Measurements from ENCODE around the gene SPATA45. TPM values are rescaled to one million over a fixed set of nuclear protein-coding genes. Genes with fewer than 3 reads are reported as not detected.
A peak's percentile ranks its signal among the peaks of the same experiment; 100 is the strongest.

SPATA45 gene
- total and polyA plus RNA-seq, 4 donors: not detected

- no peak for TF ChIP-seq CTCF (IDR thresholded peaks at IDR 0.05; ENCODE audit: control extremely low read depth, extremely low read depth)
- Histone ChIP-seq H3K4me3 (no peak overlapping the region), H3K27me3 (ENCODE audit: control insufficient read depth in 3 of 3, insufficient read depth in 3 of 3, low read length in 2 of 3) (no peaks in the 10 kb centered on the region), H3K36me3 (ENCODE audit: control insufficient read depth in 4 of 4, insufficient read depth in 4 of 4, low read length in 4 of 4) (peaks cover 8 to 18% (median 11%) of the 10 kb centered on the region in 4 donors), H3K27ac (ENCODE audit: low read depth in 1 of 2, low read length in 1 of 2) (no peak overlapping the region), H3K4me1 (ENCODE audit: control insufficient read depth in 5 of 5, insufficient read depth in 5 of 5, low read length in 5 of 5) (no peaks in the 10 kb centered on the region), H3K9ac (ENCODE audit: insufficient read depth in 1 of 2, low read length in 2 of 2) (no peak overlapping the region), H3K9me3 (ENCODE audit: control insufficient read depth in 4 of 4, insufficient read depth in 3 of 4, low read length in 3 of 4) (no peaks in the 10 kb centered on the region)
- DNase-seq (no peak), ATAC-seq (ENCODE audit: insufficient read depth, low FRiP score) (no peak)
- WGBS, 2 donors: 87 to 89% methylated on average over 3 of the region's 3 CpGs
Observed at GRCh38 chr1:212805767-212806166, 41.7 kb downstream of the SPATA45 start.

GRCh38 chr1:212797681-212798080, 49.8 kb downstream of the SPATA45 start:
- ATAC-seq (ENCODE audit: insufficient read depth, low FRiP score): no peak
- TF ChIP-seq CTCF (IDR thresholded peaks at IDR 0.05; ENCODE audit: control extremely low read depth, extremely low read depth): no peak
- Histone ChIP-seq H3K4me1 (ENCODE audit: control insufficient read depth in 5 of 5, insufficient read depth in 5 of 5, low read length in 5 of 5) (peaks cover 0 to 4% (median 0%) of the 10 kb centered on the region in 5 donors), H3K4me3 (no peak overlapping the region), H3K36me3 (ENCODE audit: control insufficient read depth in 4 of 4, insufficient read depth in 4 of 4, low read length in 4 of 4) (peaks cover 0 to 11% (median 2%) of the 10 kb centered on the region in 4 donors), H3K27ac (ENCODE audit: low read depth in 1 of 2, low read length in 1 of 2) (no peak overlapping the region), H3K9ac (ENCODE audit: insufficient read depth in 1 of 2, low read length in 2 of 2) (no peak overlapping the region), H3K9me3 (ENCODE audit: control insufficient read depth in 4 of 4, insufficient read depth in 3 of 4, low read length in 3 of 4) (no peaks in the 10 kb centered on the region), H3K27me3 (ENCODE audit: control insufficient read depth in 3 of 3, insufficient read depth in 3 of 3, low read length in 2 of 3) (no peaks in the 10 kb centered on the region)
- no peak for DNase-seq
- 88 to 97% methylated on average over 3 of the region's 3 CpGs for WGBS, 2 donors

- WGBS, 2 donors: 23 to 52% methylated on average over 1 of the region's 1 CpG
- no peak overlapping the region for H3K9ac ChIP-seq (ENCODE audit: insufficient read depth in 1 of 2, low read length in 2 of 2)
- no peak overlapping the region for H3K4me3 ChIP-seq
- peak in 2 of 3 donors; percentile 20 to 23 for DNase-seq
- TF ChIP-seq CTCF (IDR thresholded peaks at IDR 0.05; ENCODE audit: control extremely low read depth, extremely low read depth): no peak
- H3K27ac ChIP-seq (ENCODE audit: low read depth in 1 of 2, low read length in 1 of 2): no peak overlapping the region
- H3K9me3 ChIP-seq (ENCODE audit: control insufficient read depth in 4 of 4, insufficient read depth in 3 of 4, low read length in 3 of 4): no peaks in the 10 kb centered on the region
- ATAC-seq (ENCODE audit: insufficient read depth, low FRiP score): no peak
- no peaks in the 10 kb centered on the region for H3K27me3 ChIP-seq (ENCODE audit: control insufficient read depth in 3 of 3, insufficient read depth in 3 of 3, low read length in 2 of 3)
- peaks cover 0 to 6% (median 3%) of the 10 kb centered on the region in 4 donors for H3K36me3 ChIP-seq (ENCODE audit: control insufficient read depth in 4 of 4, insufficient read depth in 4 of 4, low read length in 4 of 4)
- peaks cover 0 to 9% (median 1%) of the 10 kb centered on the region in 5 donors for H3K4me1 ChIP-seq (ENCODE audit: control insufficient read depth in 5 of 5, insufficient read depth in 5 of 5, low read length in 5 of 5)
Observed at GRCh38 chr1:212794561-212795014, 52.9 kb downstream of the SPATA45 start.

GRCh38 chr1:212792396-212792908, 55.0 kb downstream of the SPATA45 start:
- H3K9ac ChIP-seq (ENCODE audit: insufficient read depth in 1 of 2, low read length in 2 of 2): peak overlapping the region; percentile 42 to 91
- no peak for TF ChIP-seq CTCF (IDR thresholded peaks at IDR 0.05; ENCODE audit: control extremely low read depth, extremely low read depth)
- H3K27me3 ChIP-seq (ENCODE audit: control insufficient read depth in 3 of 3, insufficient read depth in 3 of 3, low read length in 2 of 3): no peaks in the 10 kb centered on the region
- H3K4me1 ChIP-seq (ENCODE audit: control insufficient read depth in 5 of 5, insufficient read depth in 5 of 5, low read length in 5 of 5): peaks cover 0 to 9% (median 1%) of the 10 kb centered on the region in 5 donors
- ATAC-seq (ENCODE audit: insufficient read depth, low FRiP score) (no peak), DNase-seq (peak in 2 of 3 donors; percentile 9 to 19)
- peak overlapping the region; percentile 81 for H3K4me3 ChIP-seq
- H3K36me3 ChIP-seq (ENCODE audit: control insufficient read depth in 4 of 4, insufficient read depth in 4 of 4, low read length in 4 of 4): peaks cover 0 to 5% (median 3%) of the 10 kb centered on the region in 4 donors
- peak overlapping the region; percentile 89 to 95 for H3K27ac ChIP-seq (ENCODE audit: low read depth in 1 of 2, low read length in 1 of 2)
- H3K9me3 ChIP-seq (ENCODE audit: control insufficient read depth in 4 of 4, insufficient read depth in 3 of 4, low read length in 3 of 4): no peaks in the 10 kb centered on the region
- WGBS, 2 donors: 18 to 23% methylated on average over 16 of the region's 16 CpGs

All from lung (tissue), 12 donors.